Choroid plexus epithelial cell (primary cell): Measurements from ENCODE around the gene ALOX15.

Experiments
- DNase-seq: peaks from one replicate; pipeline ENCODE4 v3.0.0-alpha.2; 2010; ENCODE audit warnings: low read depth
- H3K4me3 ChIP-seq: 2 replicates; pipeline ENCODE4 v1.5.1; 2011; ENCODE audit warnings: low read depth, mild to moderate bottlenecking, control low read depth, low read length, moderate library complexity
- CTCF ChIP-seq: conservative IDR thresholded peaks from 2 replicates; pipeline ENCODE4 v1.5.1; 2011; ENCODE audit warnings: low read depth, mild to moderate bottlenecking, control low read depth, inconsistent platforms, low read length, moderate library complexity

The ALOX15 gene

GRCh38 chr17:4588391-4588790 lies 53.1 kb downstream of the ALOX15 start:
- H3K4me3 ChIP-seq = no peak overlapping the region
- TF ChIP-seq CTCF = no peak
- DNase-seq = no peak

GRCh38 chr17:4587803-4588202 lies 53.7 kb downstream of the ALOX15 start:
- no peak overlapping the region for H3K4me3 ChIP-seq
- DNase-seq = no peak
- TF ChIP-seq CTCF = no peak

- no peak for DNase-seq
- TF ChIP-seq CTCF = no peak
- no peak overlapping the region for H3K4me3 ChIP-seq
Measured at GRCh38 chr17:4587195-4587594, 54.3 kb downstream of the ALOX15 start.

GRCh38 chr17:4586043-4586442 lies 55.4 kb downstream of the ALOX15 start:
- H3K4me3 ChIP-seq = no peak overlapping the region
- DNase-seq = no peak
- no peak for TF ChIP-seq CTCF

- DNase-seq = no peak
- no peak for TF ChIP-seq CTCF
- H3K4me3 ChIP-seq = no peak overlapping the region
Measured at GRCh38 chr17:4585638-4585994, 55.9 kb downstream of the ALOX15 start.

GRCh38 chr17:4584917-4585637 lies 56.4 kb downstream of the ALOX15 start:
- TF ChIP-seq CTCF = no peak
- H3K4me3 ChIP-seq = no peak overlapping the region
- DNase-seq = no peak
